ENCODE results near the gene ZXDA. TPM values are rescaled to one million over a fixed set of nuclear protein-coding genes. Genes with fewer than 3 reads are reported as not detected.

Gene ZXDA
- total RNA-seq, 1 donor, result 7.6 TPM

DNA sequence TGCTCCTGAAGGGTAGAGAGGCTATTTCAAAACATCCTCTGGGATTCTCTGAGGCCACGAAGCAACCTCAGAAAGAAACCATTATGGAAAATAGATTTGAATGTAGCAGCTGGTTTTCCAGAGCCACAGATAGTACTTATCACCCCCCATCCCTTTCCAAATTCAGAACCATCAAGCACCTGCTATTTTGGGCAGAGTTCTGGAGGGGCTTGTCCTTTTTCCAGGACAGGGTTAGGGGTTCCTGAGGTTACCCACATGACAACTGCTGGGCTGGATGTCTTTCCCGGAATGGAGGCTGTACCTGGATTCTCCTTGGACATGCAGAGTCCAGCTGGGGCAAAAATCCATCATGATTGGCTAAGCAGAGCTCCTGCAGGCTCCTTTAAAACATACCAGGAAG, 22.0 kb upstream of the ZXDA start:
- H3K36me3 ChIP-seq (ENCODE audit: insufficient read depth, low read length), result no peaks in the 10 kb centered on the region
- no peaks in the 10 kb centered on the region for H3K9me3 ChIP-seq (ENCODE audit: low read depth, low read length)
- no peak overlapping the region for H3K27ac ChIP-seq (ENCODE audit: low read depth, low read length)
- no peak for TF ChIP-seq CTCF (IDR thresholded peaks at IDR 0.05; ENCODE audit: extremely low read depth, low read depth, low read length)
- no peaks in the 10 kb centered on the region for H3K27me3 ChIP-seq (ENCODE audit: insufficient read depth, low read length)
- no peak overlapping the region for H3K4me3 ChIP-seq (ENCODE audit: insufficient read depth, low read length)
- H3K4me2 ChIP-seq (ENCODE audit: insufficient read depth, low read length), result no peak overlapping the region
- H3K4me1 ChIP-seq (ENCODE audit: insufficient read depth, low read length), result no peaks in the 10 kb centered on the region
- no peaks in the 10 kb centered on the region for H4K20me1 ChIP-seq (ENCODE audit: insufficient read depth, low read length)
- H3K79me2 ChIP-seq (ENCODE audit: insufficient read depth, low read length), result no peaks in the 10 kb centered on the region
- H2AFZ ChIP-seq (ENCODE audit: low read length), result no peak overlapping the region
- DNase-seq (ENCODE audit: insufficient read length, low spot score, missing footprints), result no peak

DNA sequence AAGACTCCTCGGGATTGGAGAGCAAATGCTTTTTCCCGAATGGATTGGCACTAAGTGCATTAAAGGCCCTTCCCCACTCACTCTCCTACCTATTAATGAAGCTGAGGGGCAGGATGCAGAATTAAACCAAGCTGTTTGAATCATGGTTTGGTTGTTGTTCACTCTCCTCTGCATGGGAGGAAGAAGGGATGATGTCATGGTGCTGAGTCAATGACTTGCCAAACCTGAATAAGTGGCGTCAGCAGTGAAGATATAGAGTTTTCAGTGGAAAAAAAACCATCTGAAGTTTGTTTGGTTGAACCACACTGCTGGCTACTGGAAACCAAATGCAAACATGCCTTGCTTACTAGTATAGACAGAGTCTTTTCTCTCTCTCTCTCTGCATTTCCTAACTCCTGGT, 19.8 kb upstream of the ZXDA start:
- Histone ChIP-seq H3K4me1 (ENCODE audit: insufficient read depth, low read length) (no peaks in the 10 kb centered on the region), H3K4me3 (ENCODE audit: insufficient read depth, low read length) (no peak overlapping the region), H3K79me2 (ENCODE audit: insufficient read depth, low read length) (no peaks in the 10 kb centered on the region), H3K27me3 (ENCODE audit: insufficient read depth, low read length) (no peaks in the 10 kb centered on the region), H3K4me2 (ENCODE audit: insufficient read depth, low read length) (no peak overlapping the region), H3K27ac (ENCODE audit: low read depth, low read length) (no peak overlapping the region), H3K9me3 (ENCODE audit: low read depth, low read length) (no peaks in the 10 kb centered on the region), H4K20me1 (ENCODE audit: insufficient read depth, low read length) (no peaks in the 10 kb centered on the region), H2AFZ (ENCODE audit: low read length) (no peak overlapping the region), H3K36me3 (ENCODE audit: insufficient read depth, low read length) (no peaks in the 10 kb centered on the region)
- no peak for DNase-seq (ENCODE audit: insufficient read length, low spot score, missing footprints)
- TF ChIP-seq CTCF (IDR thresholded peaks at IDR 0.05; ENCODE audit: extremely low read depth, low read depth, low read length), result no peak

DNA sequence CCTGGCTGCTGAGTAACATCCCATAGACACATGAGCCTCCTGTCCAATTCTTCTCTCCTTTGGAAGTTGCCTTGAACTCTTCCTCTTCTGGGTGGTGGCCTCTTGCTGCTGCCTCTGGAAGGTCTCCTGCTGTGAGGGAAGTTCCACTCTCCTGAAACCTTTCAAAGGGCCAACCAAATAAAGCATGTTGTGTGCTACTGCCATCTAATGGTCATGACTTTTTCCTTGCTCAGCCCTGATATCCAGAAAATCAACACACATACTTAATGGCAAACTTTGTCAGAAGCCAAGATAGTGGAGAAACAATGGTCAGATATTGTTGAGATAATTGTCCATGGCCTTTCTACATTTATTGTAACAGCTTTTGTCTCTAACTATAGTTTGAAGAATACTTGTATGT, 19.1 kb upstream of the ZXDA start:
- Histone ChIP-seq H3K4me2 (ENCODE audit: insufficient read depth, low read length) (no peak overlapping the region), H3K27ac (ENCODE audit: low read depth, low read length) (no peak overlapping the region), H3K9me3 (ENCODE audit: low read depth, low read length) (no peaks in the 10 kb centered on the region), H3K4me1 (ENCODE audit: insufficient read depth, low read length) (no peaks in the 10 kb centered on the region), H3K79me2 (ENCODE audit: insufficient read depth, low read length) (no peaks in the 10 kb centered on the region), H2AFZ (ENCODE audit: low read length) (no peak overlapping the region), H4K20me1 (ENCODE audit: insufficient read depth, low read length) (no peaks in the 10 kb centered on the region), H3K27me3 (ENCODE audit: insufficient read depth, low read length) (no peaks in the 10 kb centered on the region), H3K36me3 (ENCODE audit: insufficient read depth, low read length) (no peaks in the 10 kb centered on the region), H3K4me3 (ENCODE audit: insufficient read depth, low read length) (no peak overlapping the region)
- peak; percentile 69 for DNase-seq (ENCODE audit: insufficient read length, low spot score, missing footprints)
- peak; percentile 56 for TF ChIP-seq CTCF (IDR thresholded peaks at IDR 0.05; ENCODE audit: extremely low read depth, low read depth, low read length)

DNA sequence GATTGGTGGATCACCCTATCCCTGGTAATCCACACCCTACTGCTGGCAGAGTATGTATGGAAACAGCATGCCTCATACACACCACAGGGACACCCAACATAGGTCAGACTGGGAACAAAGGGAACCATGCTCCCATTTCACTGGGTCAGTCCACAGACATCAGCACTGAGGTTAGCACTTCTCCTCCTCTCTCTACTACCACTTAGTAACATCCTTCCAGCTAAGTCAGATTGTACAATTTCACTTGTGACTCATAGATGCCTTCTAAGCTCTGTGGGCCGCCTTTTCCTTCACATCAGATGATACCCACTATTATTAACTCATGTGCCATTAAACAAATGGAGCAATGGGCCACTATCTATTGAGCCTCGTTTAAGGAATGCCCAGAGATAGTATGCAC, 15.5 kb upstream of the ZXDA start:
- no peaks in the 10 kb centered on the region for H3K36me3 ChIP-seq (ENCODE audit: insufficient read depth, low read length)
- H3K9me3 ChIP-seq (ENCODE audit: low read depth, low read length), result no peaks in the 10 kb centered on the region
- no peaks in the 10 kb centered on the region for H3K27me3 ChIP-seq (ENCODE audit: insufficient read depth, low read length)
- H3K4me2 ChIP-seq (ENCODE audit: insufficient read depth, low read length), result no peak overlapping the region
- no peak overlapping the region for H2AFZ ChIP-seq (ENCODE audit: low read length)
- no peaks in the 10 kb centered on the region for H4K20me1 ChIP-seq (ENCODE audit: insufficient read depth, low read length)
- no peak overlapping the region for H3K4me3 ChIP-seq (ENCODE audit: insufficient read depth, low read length)
- no peak overlapping the region for H3K27ac ChIP-seq (ENCODE audit: low read depth, low read length)
- no peaks in the 10 kb centered on the region for H3K79me2 ChIP-seq (ENCODE audit: insufficient read depth, low read length)
- DNase-seq (ENCODE audit: insufficient read length, low spot score, missing footprints), result no peak
- TF ChIP-seq CTCF (IDR thresholded peaks at IDR 0.05; ENCODE audit: extremely low read depth, low read depth, low read length), result no peak
- H3K4me1 ChIP-seq (ENCODE audit: insufficient read depth, low read length), result no peaks in the 10 kb centered on the region

All from osteoblast (primary cell).